ENCODE results near the gene FANCF.

DNA sequence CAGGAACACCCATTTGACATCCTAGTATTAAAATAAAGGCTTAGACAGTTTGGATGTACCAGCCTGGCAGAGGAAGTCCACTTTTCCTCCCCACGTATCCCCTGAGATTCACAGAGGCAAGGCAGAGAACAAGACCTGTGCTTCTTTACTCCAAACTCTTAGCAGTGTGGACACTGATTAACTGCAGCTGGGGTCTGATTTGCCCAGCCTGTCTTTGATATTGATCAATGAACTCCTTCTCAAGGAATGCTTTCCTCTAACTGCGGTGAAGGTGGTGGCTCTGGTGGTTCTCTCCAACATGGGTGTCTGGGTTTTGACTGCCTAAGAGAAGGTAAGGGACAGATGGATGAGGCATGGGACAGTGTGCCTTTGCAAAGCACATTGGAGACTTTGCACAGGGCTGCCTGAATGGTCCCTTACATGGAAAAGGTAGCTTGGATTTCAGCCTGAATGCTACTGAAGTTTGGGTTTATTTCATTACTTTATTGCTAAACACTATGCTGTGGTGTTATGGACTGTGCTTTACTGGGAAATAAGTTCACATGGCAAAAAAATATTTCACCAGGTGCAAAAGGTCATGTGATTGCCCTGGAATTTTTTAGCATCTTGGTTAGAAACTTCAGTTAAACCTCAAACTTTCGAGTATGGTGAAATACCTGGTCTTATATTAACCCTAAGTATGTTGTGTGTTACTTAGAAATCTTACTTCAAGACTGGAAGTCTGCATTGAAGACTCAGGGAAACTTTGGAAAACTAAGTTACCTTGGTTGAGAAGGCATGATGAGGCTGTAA is 42.6 kb upstream of the FANCF start:
- TF ChIP-seq, protein P1, sequence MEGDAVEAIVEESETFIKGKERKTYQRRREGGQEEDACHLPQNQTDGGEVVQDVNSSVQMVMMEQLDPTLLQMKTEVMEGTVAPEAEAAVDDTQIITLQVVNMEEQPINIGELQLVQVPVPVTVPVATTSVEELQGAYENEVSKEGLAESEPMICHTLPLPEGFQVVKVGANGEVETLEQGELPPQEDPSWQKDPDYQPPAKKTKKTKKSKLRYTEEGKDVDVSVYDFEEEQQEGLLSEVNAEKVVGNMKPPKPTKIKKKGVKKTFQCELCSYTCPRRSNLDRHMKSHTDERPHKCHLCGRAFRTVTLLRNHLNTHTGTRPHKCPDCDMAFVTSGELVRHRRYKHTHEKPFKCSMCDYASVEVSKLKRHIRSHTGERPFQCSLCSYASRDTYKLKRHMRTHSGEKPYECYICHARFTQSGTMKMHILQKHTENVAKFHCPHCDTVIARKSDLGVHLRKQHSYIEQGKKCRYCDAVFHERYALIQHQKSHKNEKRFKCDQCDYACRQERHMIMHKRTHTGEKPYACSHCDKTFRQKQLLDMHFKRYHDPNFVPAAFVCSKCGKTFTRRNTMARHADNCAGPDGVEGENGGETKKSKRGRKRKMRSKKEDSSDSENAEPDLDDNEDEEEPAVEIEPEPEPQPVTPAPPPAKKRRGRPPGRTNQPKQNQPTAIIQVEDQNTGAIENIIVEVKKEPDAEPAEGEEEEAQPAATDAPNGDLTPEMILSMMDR (IDR thresholded peaks at IDR 0.05): no peak
- no peak for TF ChIP-seq POLR2A (IDR thresholded peaks at IDR 0.05)
- no peak for TF ChIP-seq POLR2AphosphoS5 (IDR thresholded peaks at IDR 0.05)

Measured in suprapubic skin (tissue), 4 donors.